ENCODE results near the gene CLCN3.

The CLCN3 gene

DNA sequence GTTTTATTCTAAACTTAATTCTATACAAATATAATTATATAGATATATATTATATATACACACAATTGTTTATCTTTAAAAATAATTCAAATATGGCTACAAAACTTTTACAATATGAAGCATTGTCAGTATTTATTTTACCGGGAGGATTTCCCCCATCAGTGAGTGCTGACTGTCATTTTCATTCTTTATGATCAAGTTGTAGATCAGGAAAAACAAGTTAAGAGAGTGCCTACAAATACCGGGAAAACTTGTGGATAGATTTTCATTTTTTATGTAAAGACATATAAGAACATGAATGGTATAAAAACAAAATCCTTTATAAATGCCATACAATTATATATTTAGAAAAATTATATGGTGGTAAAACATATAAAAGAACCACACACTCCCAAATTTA is 37.8 kb downstream of the CLCN3 start:
- H3K4me2 ChIP-seq (ENCODE audit: low read length): no peak overlapping the region
- H3K27me3 ChIP-seq (ENCODE audit: control insufficient read depth, insufficient read depth, low read length): no peaks in the 10 kb centered on the region
- no peaks in the 10 kb centered on the region for H3K4me1 ChIP-seq
- no peak overlapping the region for H3K27ac ChIP-seq
- no peaks in the 10 kb centered on the region for H3K36me3 ChIP-seq (ENCODE audit: control insufficient read depth, insufficient read depth, low read length)
- H2AFZ ChIP-seq: no peak overlapping the region
- H3K9me3 ChIP-seq (ENCODE audit: control insufficient read depth, low read length): no peaks in the 10 kb centered on the region
- H3K4me3 ChIP-seq (ENCODE audit: low read depth, low read length): no peak overlapping the region
- TF ChIP-seq, protein P1, sequence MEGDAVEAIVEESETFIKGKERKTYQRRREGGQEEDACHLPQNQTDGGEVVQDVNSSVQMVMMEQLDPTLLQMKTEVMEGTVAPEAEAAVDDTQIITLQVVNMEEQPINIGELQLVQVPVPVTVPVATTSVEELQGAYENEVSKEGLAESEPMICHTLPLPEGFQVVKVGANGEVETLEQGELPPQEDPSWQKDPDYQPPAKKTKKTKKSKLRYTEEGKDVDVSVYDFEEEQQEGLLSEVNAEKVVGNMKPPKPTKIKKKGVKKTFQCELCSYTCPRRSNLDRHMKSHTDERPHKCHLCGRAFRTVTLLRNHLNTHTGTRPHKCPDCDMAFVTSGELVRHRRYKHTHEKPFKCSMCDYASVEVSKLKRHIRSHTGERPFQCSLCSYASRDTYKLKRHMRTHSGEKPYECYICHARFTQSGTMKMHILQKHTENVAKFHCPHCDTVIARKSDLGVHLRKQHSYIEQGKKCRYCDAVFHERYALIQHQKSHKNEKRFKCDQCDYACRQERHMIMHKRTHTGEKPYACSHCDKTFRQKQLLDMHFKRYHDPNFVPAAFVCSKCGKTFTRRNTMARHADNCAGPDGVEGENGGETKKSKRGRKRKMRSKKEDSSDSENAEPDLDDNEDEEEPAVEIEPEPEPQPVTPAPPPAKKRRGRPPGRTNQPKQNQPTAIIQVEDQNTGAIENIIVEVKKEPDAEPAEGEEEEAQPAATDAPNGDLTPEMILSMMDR (IDR thresholded peaks at IDR 0.05): no peak
- peaks cover 3% of the 10 kb centered on the region for H3K79me2 ChIP-seq
- no peak overlapping the region for H3K9ac ChIP-seq

DNA sequence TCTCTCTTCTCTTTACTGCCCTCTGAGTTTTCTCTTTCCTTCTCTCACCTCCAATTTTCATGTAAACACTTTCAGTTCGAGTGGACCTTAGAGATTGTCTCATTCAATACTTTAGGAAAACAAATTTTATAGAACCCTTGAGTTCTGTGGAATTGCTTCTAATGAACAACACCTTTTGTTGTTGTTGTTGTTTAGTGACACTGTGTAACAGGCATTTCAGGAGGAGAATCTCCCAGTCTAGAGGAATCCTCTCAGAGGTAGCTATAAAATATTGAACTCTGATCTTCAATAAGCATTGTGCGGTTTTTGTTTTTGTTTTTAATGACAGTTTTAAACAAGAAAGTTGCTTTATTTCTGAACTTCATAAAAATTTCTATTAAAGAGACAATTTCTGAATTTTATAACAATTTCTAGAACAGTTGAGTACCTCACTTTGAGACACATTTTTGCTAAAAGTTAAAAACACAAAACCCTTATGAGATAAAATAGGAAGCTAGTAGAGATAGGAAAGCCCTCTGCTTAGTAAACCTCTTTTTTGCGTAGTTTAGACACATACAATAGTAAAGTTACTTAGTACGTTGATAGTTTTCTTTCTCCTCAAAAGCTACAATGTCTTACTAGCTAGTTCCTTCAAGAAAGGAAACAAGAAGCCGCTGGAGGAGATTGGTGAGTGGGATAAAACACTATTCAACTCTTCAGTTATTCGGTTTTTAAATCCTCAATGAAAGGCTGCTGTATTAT is 38.8 kb downstream of the CLCN3 start:
- TF ChIP-seq, protein P1 (IDR thresholded peaks at IDR 0.05): no peak
- H3K36me3 ChIP-seq (ENCODE audit: control insufficient read depth, insufficient read depth, low read length): no peaks in the 10 kb centered on the region
- no peak overlapping the region for H3K9ac ChIP-seq
- no peaks in the 10 kb centered on the region for H3K9me3 ChIP-seq (ENCODE audit: control insufficient read depth, low read length)
- peaks cover 3% of the 10 kb centered on the region for H3K79me2 ChIP-seq
- no peak overlapping the region for H2AFZ ChIP-seq
- no peak overlapping the region for H3K4me2 ChIP-seq (ENCODE audit: low read length)
- H3K4me1 ChIP-seq: peaks cover 3% of the 10 kb centered on the region
- H3K4me3 ChIP-seq (ENCODE audit: low read depth, low read length): no peak overlapping the region
- H3K27ac ChIP-seq: no peak overlapping the region
- H3K27me3 ChIP-seq (ENCODE audit: control insufficient read depth, insufficient read depth, low read length): no peaks in the 10 kb centered on the region

DNA sequence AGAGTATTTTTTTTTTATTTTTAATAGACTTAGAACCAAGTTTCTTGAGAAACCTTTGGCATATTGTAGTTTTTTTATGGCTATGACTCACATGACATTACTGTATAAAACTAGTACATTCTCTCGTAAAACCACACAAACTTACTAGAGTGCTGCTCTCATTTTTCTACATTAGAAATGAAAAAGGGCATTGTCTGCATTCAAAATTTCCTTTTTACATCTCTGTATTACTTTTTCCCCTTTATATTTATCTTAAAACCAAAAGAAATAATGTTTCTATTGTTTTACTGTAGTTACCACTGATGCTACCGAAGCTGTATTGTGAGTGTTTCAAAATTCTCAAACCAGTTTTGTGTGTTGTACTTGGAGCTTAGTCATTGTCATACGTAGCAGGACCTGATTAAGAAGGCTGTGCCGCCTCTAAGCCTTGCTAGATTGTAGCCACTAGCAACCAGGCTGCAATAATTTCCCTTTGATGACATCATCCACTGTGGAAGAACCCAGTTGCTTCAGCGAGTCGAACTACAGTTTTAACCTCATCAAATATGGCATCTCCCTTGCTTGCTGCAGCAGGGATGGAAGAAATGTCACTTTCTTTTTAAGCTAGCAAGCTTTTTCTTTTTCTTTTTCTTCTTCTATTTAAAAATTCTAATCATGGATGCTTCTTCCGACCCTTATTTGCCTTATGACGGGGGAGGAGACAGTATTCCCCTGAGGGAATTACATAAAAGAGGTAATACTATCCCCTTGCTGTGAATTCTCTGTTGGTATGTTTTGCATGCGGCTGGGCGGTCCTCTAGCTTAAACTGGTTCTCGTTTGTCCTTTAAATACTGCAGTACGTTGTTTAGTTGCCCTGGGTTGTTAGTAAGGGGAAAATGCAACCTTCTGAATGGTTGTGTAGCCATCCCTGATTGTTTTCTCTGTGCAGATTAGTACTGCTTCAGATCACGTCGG is 39.6 kb downstream of the CLCN3 start:
- Histone ChIP-seq H3K36me3 (ENCODE audit: control insufficient read depth, insufficient read depth, low read length) (no peaks in the 10 kb centered on the region), H3K4me1 (peaks cover 3% of the 10 kb centered on the region), H3K4me2 (ENCODE audit: low read length) (no peak overlapping the region), H3K4me3 (ENCODE audit: low read depth, low read length) (peak overlapping the region; percentile 13), H2AFZ (no peak overlapping the region), H3K9me3 (ENCODE audit: control insufficient read depth, low read length) (no peaks in the 10 kb centered on the region), H3K9ac (no peak overlapping the region), H3K27me3 (ENCODE audit: control insufficient read depth, insufficient read depth, low read length) (no peaks in the 10 kb centered on the region), H3K79me2 (peaks cover 3% of the 10 kb centered on the region), H3K27ac (no peak overlapping the region)
- TF ChIP-seq, protein P1 (IDR thresholded peaks at IDR 0.05): no peak

DNA sequence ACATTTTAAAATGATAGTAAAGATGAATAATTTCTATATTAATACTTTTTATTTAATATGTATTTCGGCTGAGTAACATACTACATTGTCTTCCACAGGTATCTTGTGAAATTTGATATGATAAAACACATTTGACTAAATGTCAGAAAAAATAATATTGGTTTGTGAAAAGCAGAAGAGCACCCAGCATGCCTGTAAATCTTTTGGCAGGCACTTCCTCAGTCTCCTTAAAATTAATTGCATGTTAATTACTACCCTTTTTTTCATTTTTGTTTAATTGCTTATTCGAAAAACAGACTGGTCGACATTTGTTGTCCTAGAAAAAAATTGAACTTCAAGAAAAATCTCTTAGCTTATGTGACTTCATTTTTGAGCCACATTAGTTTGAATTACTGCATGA is 40.6 kb downstream of the CLCN3 start:
- H3K9me3 ChIP-seq (ENCODE audit: control insufficient read depth, low read length): no peaks in the 10 kb centered on the region
- H3K4me2 ChIP-seq (ENCODE audit: low read length): no peak overlapping the region
- no peaks in the 10 kb centered on the region for H3K27me3 ChIP-seq (ENCODE audit: control insufficient read depth, insufficient read depth, low read length)
- no peak overlapping the region for H3K4me3 ChIP-seq (ENCODE audit: low read depth, low read length)
- H3K27ac ChIP-seq: no peak overlapping the region
- TF ChIP-seq, protein P1 (IDR thresholded peaks at IDR 0.05): no peak
- H3K9ac ChIP-seq: no peak overlapping the region
- H2AFZ ChIP-seq: no peak overlapping the region
- H3K36me3 ChIP-seq (ENCODE audit: control insufficient read depth, insufficient read depth, low read length): no peaks in the 10 kb centered on the region
- H3K4me1 ChIP-seq: peaks cover 3% of the 10 kb centered on the region
- no peaks in the 10 kb centered on the region for H3K79me2 ChIP-seq

All from parathyroid adenoma (tissue), 2 donors.